Skeletal muscle tissue (tissue), 4 donors: Measurements from ENCODE around the gene TOM1. TPM values are rescaled to one million over a fixed set of nuclear protein-coding genes. Genes with fewer than 3 reads are reported as not detected.

ENCODE experiments used
- H3K27ac ChIP-seq: one replicate; pipeline ENCODE4 v1.7.0; 2013; ENCODE audit warnings: mild to moderate bottlenecking, low read depth, low read length, inconsistent platforms
- H3K27me3 ChIP-seq, 3 donors: one replicate each; pipeline ENCODE4 v1.7.0; 2013; ENCODE audit warnings: low read length in 3 of 3; ENCODE audit not compliant: control insufficient read depth in 3 of 3, insufficient read depth in 3 of 3
- H3K36me3 ChIP-seq, 3 donors: one replicate each; pipeline ENCODE4 v1.7.0; 2013; ENCODE audit warnings: low read length in 3 of 3; ENCODE audit not compliant: control insufficient read depth in 3 of 3, insufficient read depth in 3 of 3
- H3K4me1 ChIP-seq, 3 donors: one replicate each; pipeline ENCODE4 v1.7.0; 2013; ENCODE audit warnings: low read length in 3 of 3, mild to moderate bottlenecking in 3 of 3; ENCODE audit not compliant: control insufficient read depth in 3 of 3, insufficient read depth in 3 of 3
- H3K4me3 ChIP-seq, 3 donors: one replicate each; pipeline ENCODE4 v1.7.0; 2013; ENCODE audit warnings: low read length in 3 of 3
- H3K9ac ChIP-seq, 3 donors: one replicate each; pipeline ENCODE4 v1.7.0; 2013; ENCODE audit warnings: low read length in 3 of 3, mild to moderate bottlenecking in 3 of 3, moderate library complexity in 2 of 3, low read depth in 1 of 3
- H3K9me3 ChIP-seq, 3 donors: one replicate each; pipeline ENCODE4 v1.7.0; 2013; ENCODE audit warnings: low read length in 3 of 3; ENCODE audit not compliant: control insufficient read depth in 3 of 3
- total RNA-seq: library from RNA; depleted of rRNA; stranded (reverse); fragments of >200 nt; gene quantifications from one replicate; pipeline ENCODE4 v1.2.3, GENCODE V29; 2014
- donor health status: Osteomylitis.

The TOM1 gene
- total RNA-seq, 1 donor from 2014 or later, result 14.1 TPM

- H3K9me3 ChIP-seq, result no peaks in the 10 kb centered on the region
- no peak overlapping the region for H3K4me3 ChIP-seq
- peak overlapping the region in 1 of 3 donors; percentile 33 for H3K9ac ChIP-seq
- H3K27me3 ChIP-seq, result no peaks in the 10 kb centered on the region
- H3K4me1 ChIP-seq, result peaks cover 10 to 25% (median 13%) of the 10 kb centered on the region in 3 donors
- peak overlapping the region; percentile 16 for H3K27ac ChIP-seq
- H3K36me3 ChIP-seq, result peaks cover 70 to 88% (median 74%) of the 10 kb centered on the region in 3 donors
Measured at GRCh38 chr22:35328472-35328885, 28.8 kb downstream of the TOM1 start.

GRCh38 chr22:35329114-35329847 is 29.6 kb downstream of the TOM1 start:
- H3K4me1 ChIP-seq, result peaks cover 10 to 25% (median 13%) of the 10 kb centered on the region in 3 donors

GRCh38 chr22:35330258-35330861 is 30.7 kb downstream of the TOM1 start:
- H3K27me3 ChIP-seq, result no peaks in the 10 kb centered on the region
- H3K4me3 ChIP-seq, result peak overlapping the region in 1 of 3 donors; percentile 17
- peak overlapping the region in 1 of 3 donors; percentile 40 for H3K9ac ChIP-seq
- H3K9me3 ChIP-seq, result no peaks in the 10 kb centered on the region
- H3K4me1 ChIP-seq, result peaks cover 10 to 25% (median 13%) of the 10 kb centered on the region in 3 donors
- H3K36me3 ChIP-seq, result peaks cover 74 to 91% (median 76%) of the 10 kb centered on the region in 3 donors
- peak overlapping the region; percentile 64 for H3K27ac ChIP-seq

More at GRCh38 chr22:35329114-35329847, 29.6 kb downstream of the TOM1 start:
- Histone ChIP-seq H3K27ac (peak overlapping the region; percentile 16), H3K4me3 (no peak overlapping the region), H3K27me3 (no peaks in the 10 kb centered on the region), H3K9me3 (no peaks in the 10 kb centered on the region), H3K9ac (no peak overlapping the region), H3K36me3 (peaks cover 71 to 89% (median 74%) of the 10 kb centered on the region in 3 donors)

GRCh38 chr22:35332278-35332677 is 32.6 kb downstream of the TOM1 start:
- H3K9ac ChIP-seq, result no peak overlapping the region
- peaks cover 10 to 31% (median 13%) of the 10 kb centered on the region in 3 donors for H3K4me1 ChIP-seq
- H3K27me3 ChIP-seq, result no peaks in the 10 kb centered on the region
- peaks cover 77 to 90% (median 79%) of the 10 kb centered on the region in 3 donors for H3K36me3 ChIP-seq
- H3K27ac ChIP-seq, result no peak overlapping the region
- H3K4me3 ChIP-seq, result no peak overlapping the region
- no peaks in the 10 kb centered on the region for H3K9me3 ChIP-seq

DNA sequence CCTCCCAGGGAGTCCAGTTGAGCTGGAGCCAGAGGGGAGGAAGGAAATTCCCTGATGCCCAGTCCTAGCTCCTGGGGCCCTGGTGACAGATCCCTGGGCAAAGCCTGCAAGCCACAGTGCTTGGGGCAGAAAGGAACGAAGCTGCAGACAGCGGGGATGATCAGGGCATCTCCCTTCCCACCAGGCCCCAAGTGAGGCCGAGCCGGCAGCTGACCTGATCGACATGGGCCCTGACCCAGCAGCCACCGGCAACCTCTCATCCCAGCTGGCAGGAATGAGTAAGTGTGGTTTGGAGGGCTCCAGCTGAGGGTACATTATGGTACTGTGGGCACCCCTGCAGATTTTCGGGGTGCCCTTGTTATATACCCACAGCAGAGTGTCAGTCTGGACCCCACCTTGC is 33.5 kb downstream of the TOM1 start:
- no peaks in the 10 kb centered on the region for H3K27me3 ChIP-seq
- H3K9ac ChIP-seq, result no peak overlapping the region
- H3K27ac ChIP-seq, result no peak overlapping the region
- no peaks in the 10 kb centered on the region for H3K9me3 ChIP-seq
- no peak overlapping the region for H3K4me3 ChIP-seq
- peaks cover 77 to 90% (median 79%) of the 10 kb centered on the region in 3 donors for H3K36me3 ChIP-seq
- H3K4me1 ChIP-seq, result peaks cover 9 to 24% (median 9%) of the 10 kb centered on the region in 3 donors

DNA sequence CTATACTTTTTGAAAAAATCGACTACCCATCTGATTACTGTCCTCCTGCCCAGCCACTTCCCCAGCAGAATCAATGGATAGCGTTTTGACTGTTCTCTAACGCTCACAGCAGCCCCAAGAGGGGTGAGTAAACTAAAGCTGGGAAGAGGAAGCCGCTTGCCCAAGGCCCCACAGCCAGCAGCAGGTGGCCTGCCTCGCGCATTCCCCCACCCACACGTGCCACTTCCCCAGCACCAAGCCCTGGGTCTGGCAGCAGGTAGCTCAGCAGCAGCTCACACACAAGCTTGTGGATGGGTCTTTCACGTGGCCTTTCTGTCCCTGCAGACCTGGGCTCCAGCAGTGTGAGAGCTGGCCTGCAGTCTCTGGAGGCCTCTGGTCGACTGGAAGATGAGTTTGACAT is 34.3 kb downstream of the TOM1 start:
- H3K9me3 ChIP-seq, result no peaks in the 10 kb centered on the region
- no peak overlapping the region for H3K4me3 ChIP-seq
- peaks cover 78 to 92% (median 81%) of the 10 kb centered on the region in 3 donors for H3K36me3 ChIP-seq
- peaks cover 7 to 20% (median 9%) of the 10 kb centered on the region in 3 donors for H3K4me1 ChIP-seq
- H3K9ac ChIP-seq, result no peak overlapping the region
- H3K27ac ChIP-seq, result no peak overlapping the region
- no peaks in the 10 kb centered on the region for H3K27me3 ChIP-seq

- Histone ChIP-seq H3K9ac (no peak overlapping the region), H3K27me3 (no peaks in the 10 kb centered on the region), H3K36me3 (peaks cover 83 to 89% (median 86%) of the 10 kb centered on the region in 3 donors), H3K27ac (no peak overlapping the region), H3K4me1 (peaks cover 2 to 11% (median 4%) of the 10 kb centered on the region in 3 donors), H3K9me3 (no peaks in the 10 kb centered on the region), H3K4me3 (no peak overlapping the region)
Measured at GRCh38 chr22:35335468-35335867, 35.8 kb downstream of the TOM1 start.

DNA sequence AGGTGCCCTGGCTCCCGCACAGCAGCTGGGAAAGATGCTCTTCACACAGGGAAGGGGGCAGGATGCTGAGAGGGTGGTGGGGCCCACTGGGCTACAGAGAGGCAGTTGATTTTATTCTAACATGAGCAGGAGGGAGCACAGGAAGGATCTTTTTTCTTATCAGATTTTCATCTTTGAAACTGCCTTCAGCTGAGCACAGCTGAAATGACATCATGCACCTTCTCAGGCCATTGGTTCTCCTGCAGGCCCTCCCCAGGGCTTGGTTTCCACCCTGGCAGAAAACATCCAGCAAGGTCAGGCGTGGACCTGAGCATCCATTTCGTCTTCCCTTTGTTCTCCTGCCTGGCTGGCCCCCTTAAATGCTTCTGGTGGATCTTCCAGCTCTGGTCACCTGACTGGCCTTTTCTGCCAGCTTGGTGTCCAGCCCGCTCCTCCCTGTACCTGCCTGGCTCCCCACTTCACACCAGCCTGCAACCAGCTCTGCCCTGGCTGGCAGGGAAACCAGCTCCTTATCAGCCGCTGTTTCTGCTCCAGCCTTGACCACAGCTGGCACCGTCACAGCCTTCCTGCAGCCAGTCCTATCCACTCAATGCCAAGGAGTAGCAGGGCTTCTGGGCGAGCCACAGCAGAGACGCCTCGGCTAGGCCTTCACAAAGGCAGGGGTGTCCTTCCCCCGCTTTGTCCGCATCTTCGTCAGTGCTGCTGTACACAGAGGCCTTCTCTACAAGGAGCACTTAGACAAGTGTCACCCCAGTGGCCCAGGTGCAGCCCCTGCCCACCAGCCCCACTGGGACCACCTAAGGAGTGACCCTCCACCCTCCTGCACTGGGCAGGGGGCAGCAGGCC is 36.5 kb downstream of the TOM1 start:
- Histone ChIP-seq H3K36me3 (peaks cover 83 to 89% (median 87%) of the 10 kb centered on the region in 3 donors), H3K27ac (no peak overlapping the region), H3K4me1 (peaks cover 0 to 6% (median 0%) of the 10 kb centered on the region in 3 donors)

GRCh38 chr22:35337932-35338331 is 38.2 kb downstream of the TOM1 start:
- no peaks in the 10 kb centered on the region for H3K9me3 ChIP-seq
- peaks cover 0 to 6% (median 0%) of the 10 kb centered on the region in 3 donors for H3K4me1 ChIP-seq
- no peak overlapping the region for H3K27ac ChIP-seq
- H3K27me3 ChIP-seq, result no peaks in the 10 kb centered on the region
- no peak overlapping the region for H3K9ac ChIP-seq
- no peak overlapping the region for H3K4me3 ChIP-seq
- peaks cover 86 to 88% (median 86%) of the 10 kb centered on the region in 3 donors for H3K36me3 ChIP-seq

More for the DNA sequence above, 36.5 kb downstream of the TOM1 start:
- H3K9ac ChIP-seq, result no peak overlapping the region
- H3K9me3 ChIP-seq, result no peaks in the 10 kb centered on the region
- no peak overlapping the region for H3K4me3 ChIP-seq
- no peaks in the 10 kb centered on the region for H3K27me3 ChIP-seq
